RPMI7951 (cell line): ENCODE measurements around the gene PRR4. TPM values are rescaled to one million over a fixed set of nuclear protein-coding genes. Genes with fewer than 3 reads are reported as not detected.

Experiments used
- DNase-seq: peaks from one replicate; pipeline ENCODE4 v3.0.0-alpha.2; 2012; ENCODE audit warnings: low read depth
- total RNA-seq: library from RNA; depleted of rRNA; stranded (reverse); fragments of >200 nt; shearing (Covaris generic); gene quantifications from 2 replicates; pipeline ENCODE4 v1.2.3, GENCODE V29; 2014; rRNA removed

The PRR4 gene
- total RNA-seq, 1 experiment from 2014 or later: 2.2 TPM

- DNase-seq: no peak
These were observed 47.5 kb downstream of the PRR4 start for GRCh38 chr12:10801741-10802140.

Other genes with a start within 250 kb of the PRR4 start
- 53.4 and 69.1 TPM in 2 replicates for gene MAGOHB, start 235.9 kb downstream of the PRR4 start, total RNA-seq
- 0.68 and 0.84 TPM in 2 replicates for gene STYK1, start 175.4 kb downstream of the PRR4 start, total RNA-seq
- 36.4 and 44.9 TPM in 2 replicates for gene YBX3, start 126.2 kb downstream of the PRR4 start, total RNA-seq
- not detected in 2 replicates for gene TAS2R7, start 46.8 kb downstream of the PRR4 start, total RNA-seq
- 0.20 TPM in 1 of 2 replicates, not detected in the other for gene TAS2R8, start 42.2 kb downstream of the PRR4 start, total RNA-seq
- not detected in 2 replicates for gene TAS2R9, start 39.3 kb downstream of the PRR4 start, total RNA-seq
- gene TAS2R10, start 23.1 kb downstream of the PRR4 start, total RNA-seq: 0.60 and 0.68 TPM in 2 replicates
- 3.5 and 10.7 TPM in 2 replicates for gene PRH1, start 34.8 kb upstream of the PRR4 start, total RNA-seq
- gene TAS2R13, start 60.1 kb upstream of the PRR4 start, total RNA-seq: 0.20 and 0.48 TPM in 2 replicates
- not detected in 2 replicates for gene PRH2, start 79.8 kb upstream of the PRR4 start, total RNA-seq
- gene TAS2R14, start 89.8 kb upstream of the PRR4 start, total RNA-seq: 0.98 and 1.9 TPM in 2 replicates
- gene TAS2R50, start 137.4 kb upstream of the PRR4 start, total RNA-seq: 0.20 and 0.24 TPM in 2 replicates
- 0.24 and 0.68 TPM in 2 replicates for gene TAS2R20, start 148.8 kb upstream of the PRR4 start, total RNA-seq
- 0.24 TPM in 1 of 2 replicates, not detected in the other for gene TAS2R19, start 173.1 kb upstream of the PRR4 start, total RNA-seq
- gene TAS2R31, start 181.9 kb upstream of the PRR4 start, total RNA-seq: 1.1 and 1.2 TPM in 2 replicates
- gene TAS2R46, start 212.8 kb upstream of the PRR4 start, total RNA-seq: not detected in 2 replicates
- 0.36 and 0.39 TPM in 2 replicates for gene TAS2R43, start 242.8 kb upstream of the PRR4 start, total RNA-seq